ENCODE data around the gene IL13.

- no peak for TF ChIP-seq CTCF (IDR thresholded peaks at IDR 0.05)
- TF ChIP-seq POLR2A (IDR thresholded peaks at IDR 0.05) = no peak
Observed at GRCh38 chr5:132635873-132636272, 22.1 kb upstream of the IL13 start.
